HG03460 (cell line): Measurements from ENCODE around the gene MYOF.
A peak's percentile ranks its signal among the peaks of the same experiment; 100 is the strongest.

Source experiments
- ATAC-seq: cut with Tn5 transposase; IDR thresholded peaks from one replicate; pipeline ENCODE4 v1.9.1; 2021; ENCODE audit not compliant: unreplicated experiment

MYOF gene, protein sequence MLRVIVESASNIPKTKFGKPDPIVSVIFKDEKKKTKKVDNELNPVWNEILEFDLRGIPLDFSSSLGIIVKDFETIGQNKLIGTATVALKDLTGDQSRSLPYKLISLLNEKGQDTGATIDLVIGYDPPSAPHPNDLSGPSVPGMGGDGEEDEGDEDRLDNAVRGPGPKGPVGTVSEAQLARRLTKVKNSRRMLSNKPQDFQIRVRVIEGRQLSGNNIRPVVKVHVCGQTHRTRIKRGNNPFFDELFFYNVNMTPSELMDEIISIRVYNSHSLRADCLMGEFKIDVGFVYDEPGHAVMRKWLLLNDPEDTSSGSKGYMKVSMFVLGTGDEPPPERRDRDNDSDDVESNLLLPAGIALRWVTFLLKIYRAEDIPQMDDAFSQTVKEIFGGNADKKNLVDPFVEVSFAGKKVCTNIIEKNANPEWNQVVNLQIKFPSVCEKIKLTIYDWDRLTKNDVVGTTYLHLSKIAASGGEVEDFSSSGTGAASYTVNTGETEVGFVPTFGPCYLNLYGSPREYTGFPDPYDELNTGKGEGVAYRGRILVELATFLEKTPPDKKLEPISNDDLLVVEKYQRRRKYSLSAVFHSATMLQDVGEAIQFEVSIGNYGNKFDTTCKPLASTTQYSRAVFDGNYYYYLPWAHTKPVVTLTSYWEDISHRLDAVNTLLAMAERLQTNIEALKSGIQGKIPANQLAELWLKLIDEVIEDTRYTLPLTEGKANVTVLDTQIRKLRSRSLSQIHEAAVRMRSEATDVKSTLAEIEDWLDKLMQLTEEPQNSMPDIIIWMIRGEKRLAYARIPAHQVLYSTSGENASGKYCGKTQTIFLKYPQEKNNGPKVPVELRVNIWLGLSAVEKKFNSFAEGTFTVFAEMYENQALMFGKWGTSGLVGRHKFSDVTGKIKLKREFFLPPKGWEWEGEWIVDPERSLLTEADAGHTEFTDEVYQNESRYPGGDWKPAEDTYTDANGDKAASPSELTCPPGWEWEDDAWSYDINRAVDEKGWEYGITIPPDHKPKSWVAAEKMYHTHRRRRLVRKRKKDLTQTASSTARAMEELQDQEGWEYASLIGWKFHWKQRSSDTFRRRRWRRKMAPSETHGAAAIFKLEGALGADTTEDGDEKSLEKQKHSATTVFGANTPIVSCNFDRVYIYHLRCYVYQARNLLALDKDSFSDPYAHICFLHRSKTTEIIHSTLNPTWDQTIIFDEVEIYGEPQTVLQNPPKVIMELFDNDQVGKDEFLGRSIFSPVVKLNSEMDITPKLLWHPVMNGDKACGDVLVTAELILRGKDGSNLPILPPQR (N-terminal part only)

DNA sequence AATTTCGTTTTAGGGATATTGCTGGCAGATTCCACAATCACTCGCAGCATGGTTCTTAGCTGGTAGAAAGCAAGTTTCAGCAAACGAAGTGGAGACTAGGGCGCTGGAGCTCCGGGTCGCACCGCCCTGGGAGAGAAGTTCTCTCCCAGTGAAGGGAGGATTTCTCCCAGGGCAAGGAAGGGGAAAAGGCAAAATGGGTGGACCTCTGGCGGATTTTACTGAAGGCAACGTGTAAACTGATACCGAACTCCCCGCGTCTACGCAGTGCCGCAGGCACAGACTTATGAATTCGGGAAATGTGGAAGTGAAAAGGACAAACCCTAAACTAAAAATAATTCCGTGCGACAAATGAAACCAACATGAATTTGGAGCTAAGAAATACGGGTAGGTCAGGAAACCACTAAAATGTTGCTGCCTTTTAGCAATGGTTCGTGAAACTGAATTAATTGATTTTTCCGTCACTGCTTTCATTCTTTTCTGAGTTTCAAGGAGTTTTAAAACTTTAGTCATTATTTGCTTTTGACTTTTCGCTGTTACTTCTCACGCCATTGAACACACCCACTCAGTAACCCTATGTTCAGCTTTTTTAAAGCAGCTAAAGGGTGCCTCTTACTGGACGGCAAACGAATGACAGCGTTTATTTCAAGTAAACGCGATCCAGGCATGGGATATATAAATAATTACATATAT is at the start of gene MYOF:
Gene MYOF (minus strand): TSS at position 190 of the 690 bp plus-strand sequence. CDS start 140 bp downstream, at position 50.
- peak; percentile 73 for ATAC-seq

GRCh38 chr10:93518531-93518930 is 36.4 kb upstream of the MYOF start:
- no peak for ATAC-seq

DNA sequence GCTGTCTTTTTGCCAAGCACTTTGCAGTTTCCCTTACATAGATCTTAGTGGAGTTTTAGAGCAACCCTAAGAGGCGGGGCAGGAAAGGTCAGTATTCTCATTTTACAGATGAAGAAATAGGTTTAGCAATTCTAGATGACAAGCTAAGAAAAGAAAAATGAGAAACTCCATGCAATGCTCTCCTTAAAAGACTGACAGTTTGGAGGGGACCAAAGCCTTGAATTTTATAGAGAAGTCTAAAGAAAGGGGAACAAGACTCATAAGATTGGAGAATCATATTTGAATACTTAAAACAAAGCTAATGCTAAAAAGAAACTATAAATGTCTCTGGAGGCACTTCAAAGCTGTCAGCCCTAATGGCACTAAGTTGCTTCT is 33.9 kb upstream of the MYOF start:
- no peak for ATAC-seq

DNA sequence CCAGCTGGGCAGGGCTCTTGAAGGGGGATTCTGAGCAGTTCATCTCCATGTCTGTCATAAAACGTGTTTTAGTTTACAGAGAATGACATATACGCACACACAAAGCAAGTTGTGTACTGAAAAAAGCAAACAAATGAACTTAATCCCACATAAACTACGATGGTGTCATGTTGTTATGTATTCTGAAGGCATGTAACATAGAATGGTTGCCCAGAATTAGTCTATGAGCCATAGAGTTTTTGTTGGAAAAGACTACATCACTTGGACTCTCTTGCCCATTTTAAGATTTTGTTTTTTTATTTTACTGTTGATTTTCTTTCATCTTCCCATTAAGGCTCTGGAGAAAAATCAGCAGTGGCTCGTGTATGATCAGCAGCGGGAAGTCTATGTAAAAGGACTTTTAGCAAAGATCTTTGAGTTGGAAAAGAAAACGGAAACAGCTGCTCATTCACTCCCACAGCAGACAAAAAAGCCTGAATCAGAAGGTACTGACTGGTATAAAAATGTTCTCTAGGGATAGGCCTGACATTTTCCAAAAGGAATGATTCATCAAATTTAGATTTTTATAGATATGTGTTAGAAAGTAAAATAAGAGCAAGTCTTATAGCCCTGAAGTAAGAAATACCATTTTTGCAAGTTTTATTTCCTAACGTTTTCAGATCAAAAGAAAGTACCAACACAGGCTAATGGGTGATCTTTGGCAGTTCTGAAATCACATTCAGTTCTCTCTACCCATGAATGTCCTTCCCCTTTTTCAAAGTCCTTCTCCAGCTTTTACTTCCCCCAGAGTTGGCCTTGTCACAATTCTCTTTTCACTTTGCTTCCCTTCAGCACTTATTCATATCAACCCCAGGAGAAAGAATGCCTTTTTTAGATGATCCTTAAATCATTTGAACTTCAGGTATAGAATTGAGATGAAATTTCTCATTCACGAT is 33.2 kb upstream of the MYOF start:
- ATAC-seq, result no peak

GRCh38 chr10:93514521-93514920 is 32.4 kb upstream of the MYOF start:
- ATAC-seq, result no peak

- no peak for ATAC-seq
Observed at GRCh38 chr10:93513091-93513490, 31.0 kb upstream of the MYOF start.

- no peak for ATAC-seq
Observed at GRCh38 chr10:93512565-93512964, 30.4 kb upstream of the MYOF start.

GRCh38 chr10:93509816-93510215 is 27.7 kb upstream of the MYOF start:
- ATAC-seq, result no peak

- no peak for ATAC-seq
Observed at GRCh38 chr10:93505075-93505474, 22.9 kb upstream of the MYOF start.

DNA sequence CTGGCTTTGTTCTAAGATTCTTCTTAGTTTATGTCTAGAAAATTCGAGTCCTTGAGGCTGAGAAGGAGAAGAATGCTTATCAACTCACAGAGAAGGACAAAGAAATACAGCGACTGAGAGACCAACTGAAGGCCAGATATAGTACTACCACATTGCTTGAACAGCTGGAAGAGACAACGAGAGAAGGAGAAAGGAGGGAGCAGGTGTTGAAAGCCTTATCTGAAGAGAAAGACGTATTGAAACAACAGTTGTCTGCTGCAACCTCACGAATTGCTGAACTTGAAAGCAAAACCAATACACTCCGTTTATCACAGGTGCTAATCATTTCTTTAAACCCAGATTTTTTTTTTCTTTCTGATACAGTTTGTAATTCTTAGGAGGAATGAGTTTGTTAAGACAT is 20.9 kb upstream of the MYOF start:
- no peak for ATAC-seq

GRCh38 chr10:93501650-93502049 is 19.5 kb upstream of the MYOF start:
- ATAC-seq, result no peak

GRCh38 chr10:93498166-93498565 is 16.0 kb upstream of the MYOF start:
- ATAC-seq, result no peak

- peak; percentile 98 for ATAC-seq
Observed at GRCh38 chr10:93496322-93497041, 14.3 kb upstream of the MYOF start, which contains the start of gene CEP55. Gene CEP55, plus strand, starts transcription at chr10:93496612. Its CDS starts 3,440 bp downstream, at chr10:93500052.

GRCh38 chr10:93495654-93496321 is 13.7 kb upstream of the MYOF start:
- peak; percentile 19 for ATAC-seq

- ATAC-seq, result no peak
Observed at GRCh38 chr10:93494494-93494893, 12.4 kb upstream of the MYOF start.

- no peak for ATAC-seq
Observed at GRCh38 chr10:93493162-93493561, 11.0 kb upstream of the MYOF start.

DNA sequence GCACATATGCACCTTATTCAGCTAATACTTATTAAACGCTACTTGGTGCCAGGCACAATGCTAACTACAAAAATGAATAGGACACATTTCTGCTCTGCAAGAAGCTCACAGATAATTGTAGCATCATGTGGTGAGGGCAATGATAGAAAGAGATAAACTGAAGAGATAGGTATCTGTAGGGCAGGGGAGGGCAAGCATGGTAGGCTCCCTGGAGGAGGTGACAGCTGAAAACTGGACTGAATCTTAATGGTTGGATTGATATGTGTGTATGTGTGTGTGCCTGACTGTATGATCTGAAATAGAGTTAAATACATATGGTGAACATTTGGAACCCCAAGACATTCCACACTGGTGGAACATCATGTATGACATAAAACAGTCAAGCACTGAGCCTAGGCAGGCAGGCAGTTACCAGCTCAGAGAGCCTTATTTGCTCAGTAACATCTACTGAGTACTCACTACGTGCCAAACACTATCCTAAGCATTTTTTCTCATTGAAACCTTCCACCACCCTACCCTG is 9.5 kb upstream of the MYOF start:
- no peak for ATAC-seq

DNA sequence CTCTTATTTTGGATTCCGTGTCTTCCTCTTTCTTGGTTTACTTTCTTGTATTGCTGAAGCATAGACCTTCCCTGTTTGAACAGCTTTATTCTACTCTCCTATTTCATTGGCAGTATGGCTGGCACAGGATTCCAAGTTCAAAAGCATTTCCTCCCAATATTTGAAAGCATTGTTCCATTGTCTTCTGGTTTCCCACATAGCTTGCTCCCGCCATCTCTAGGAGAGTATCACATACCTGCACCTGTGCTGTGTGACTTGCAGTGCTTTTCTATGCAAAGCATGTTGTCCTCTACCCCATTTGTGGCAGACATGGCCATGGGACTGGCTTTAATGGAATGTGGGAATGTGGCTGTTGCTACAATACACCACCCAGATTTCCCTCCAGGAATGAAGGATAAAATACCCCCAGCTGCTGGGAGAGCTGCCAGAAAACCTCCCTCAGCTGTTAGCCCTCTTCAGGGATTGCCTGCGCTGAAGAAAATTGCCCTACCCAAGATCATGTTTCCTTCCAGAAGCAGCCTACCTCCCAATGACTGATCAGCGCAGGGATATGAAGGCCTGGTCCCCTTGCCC is 6.9 kb upstream of the MYOF start:
- no peak for ATAC-seq
